ENCODE data around the gene HYAL2.

The HYAL2 gene

DNA sequence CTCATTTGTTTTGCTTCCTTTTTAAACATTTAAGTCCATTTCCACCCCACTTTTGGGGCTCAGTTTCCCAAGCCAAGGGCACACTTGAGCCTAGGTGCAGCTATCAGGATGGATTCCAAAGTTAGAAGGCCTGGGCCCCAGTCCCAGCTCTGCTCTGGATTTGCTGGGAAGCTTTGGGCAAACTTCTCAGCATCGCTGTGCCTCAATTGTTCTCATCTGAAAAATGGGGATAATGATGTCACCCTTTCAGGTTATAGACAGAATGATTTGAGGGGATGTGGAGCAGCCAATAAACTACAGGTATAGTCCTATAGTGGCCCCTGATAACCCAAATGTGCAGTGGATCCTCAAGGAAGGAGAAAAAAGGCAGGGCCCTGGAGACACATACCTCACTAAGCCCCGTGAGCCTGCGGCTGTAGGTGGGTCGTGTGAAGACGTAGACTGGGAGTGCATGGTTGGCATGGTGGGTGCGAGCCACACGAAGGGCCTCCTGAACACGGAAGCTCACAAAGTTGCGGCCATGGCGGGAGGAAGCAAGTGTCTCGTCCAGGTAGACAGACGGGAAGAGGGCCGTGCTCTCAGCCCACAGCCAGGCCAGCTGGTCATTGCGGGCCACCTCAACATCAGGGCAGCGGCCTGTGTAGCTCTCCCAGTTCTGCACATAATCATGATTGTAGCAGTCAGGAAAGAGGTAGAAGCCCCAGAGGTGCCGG, 3.2 kb downstream of the HYAL2 start:
- H3K4me2 ChIP-seq (ENCODE audit: low read depth, low read length, poor library complexity, severe bottlenecking) = no peak overlapping the region
- H3K79me2 ChIP-seq (ENCODE audit: insufficient read depth, low read length) = no peaks in the 10 kb centered on the region
- no peak overlapping the region for H3K9ac ChIP-seq (ENCODE audit: low read length)
- no peaks in the 10 kb centered on the region for H4K20me1 ChIP-seq (ENCODE audit: low read depth, low read length)
- no peaks in the 10 kb centered on the region for H3K9me2 ChIP-seq (replicated peaks; ENCODE audit: insufficient read depth, low read length)
- no peak overlapping the region for H2AFZ ChIP-seq (ENCODE audit: low read depth, low read length, severe bottlenecking)
- H3K9me3 ChIP-seq (ENCODE audit: insufficient read depth, low read length) = no peaks in the 10 kb centered on the region
- H3K4me3 ChIP-seq (ENCODE audit: insufficient read depth, low read length, poor library complexity, severe bottlenecking) = no peak overlapping the region
- H3K27ac ChIP-seq (ENCODE audit: low read depth, low read length) = no peak overlapping the region
- H3K27me3 ChIP-seq (ENCODE audit: low read length) = no peaks in the 10 kb centered on the region
- H3F3A ChIP-seq (ENCODE audit: insufficient read depth) = no peaks in the 10 kb centered on the region
- H3K36me3 ChIP-seq (ENCODE audit: low read length) = no peaks in the 10 kb centered on the region
- TF ChIP-seq, protein P1, sequence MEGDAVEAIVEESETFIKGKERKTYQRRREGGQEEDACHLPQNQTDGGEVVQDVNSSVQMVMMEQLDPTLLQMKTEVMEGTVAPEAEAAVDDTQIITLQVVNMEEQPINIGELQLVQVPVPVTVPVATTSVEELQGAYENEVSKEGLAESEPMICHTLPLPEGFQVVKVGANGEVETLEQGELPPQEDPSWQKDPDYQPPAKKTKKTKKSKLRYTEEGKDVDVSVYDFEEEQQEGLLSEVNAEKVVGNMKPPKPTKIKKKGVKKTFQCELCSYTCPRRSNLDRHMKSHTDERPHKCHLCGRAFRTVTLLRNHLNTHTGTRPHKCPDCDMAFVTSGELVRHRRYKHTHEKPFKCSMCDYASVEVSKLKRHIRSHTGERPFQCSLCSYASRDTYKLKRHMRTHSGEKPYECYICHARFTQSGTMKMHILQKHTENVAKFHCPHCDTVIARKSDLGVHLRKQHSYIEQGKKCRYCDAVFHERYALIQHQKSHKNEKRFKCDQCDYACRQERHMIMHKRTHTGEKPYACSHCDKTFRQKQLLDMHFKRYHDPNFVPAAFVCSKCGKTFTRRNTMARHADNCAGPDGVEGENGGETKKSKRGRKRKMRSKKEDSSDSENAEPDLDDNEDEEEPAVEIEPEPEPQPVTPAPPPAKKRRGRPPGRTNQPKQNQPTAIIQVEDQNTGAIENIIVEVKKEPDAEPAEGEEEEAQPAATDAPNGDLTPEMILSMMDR (IDR thresholded peaks at IDR 0.05; ENCODE audit: insufficient read depth, low read length, poor library complexity, severe bottlenecking) = no peak
- TF ChIP-seq EZH2phosphoT487 (conservative IDR thresholded peaks at IDR 0.05; ENCODE audit: low read length) = no peak

DNA sequence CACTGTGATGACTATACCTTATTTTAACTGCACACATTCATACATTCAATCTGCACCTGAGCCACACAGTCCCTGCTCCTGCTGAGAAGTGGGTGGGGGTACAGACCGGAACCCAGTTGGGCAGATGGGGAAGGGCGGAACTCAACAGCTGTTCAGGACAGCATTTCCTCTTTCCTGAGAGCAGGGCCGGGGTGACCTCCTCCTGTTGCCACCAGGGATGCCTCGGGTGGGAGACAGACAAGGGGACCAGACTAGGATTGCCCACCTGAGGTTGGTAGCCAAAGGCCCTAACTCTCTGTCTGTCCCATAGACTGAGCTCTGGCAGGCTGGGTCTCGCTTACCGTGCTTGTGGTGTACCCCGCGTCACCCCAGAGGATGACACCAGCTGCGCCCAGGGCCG, 3.9 kb downstream of the HYAL2 start:
- Histone ChIP-seq H3K79me2 (ENCODE audit: insufficient read depth, low read length) (no peaks in the 10 kb centered on the region), H3K36me3 (ENCODE audit: low read length) (no peaks in the 10 kb centered on the region), H3K9me3 (ENCODE audit: insufficient read depth, low read length) (no peaks in the 10 kb centered on the region), H2AFZ (ENCODE audit: low read depth, low read length, severe bottlenecking) (no peak overlapping the region), H3K27ac (ENCODE audit: low read depth, low read length) (no peak overlapping the region), H3K9me2 (replicated peaks; ENCODE audit: insufficient read depth, low read length) (no peaks in the 10 kb centered on the region), H3K4me3 (ENCODE audit: insufficient read depth, low read length, poor library complexity, severe bottlenecking) (no peak overlapping the region), H3K27me3 (ENCODE audit: low read length) (no peaks in the 10 kb centered on the region), H3K4me2 (ENCODE audit: low read depth, low read length, poor library complexity, severe bottlenecking) (no peak overlapping the region), H3K9ac (ENCODE audit: low read length) (no peak overlapping the region), H4K20me1 (ENCODE audit: low read depth, low read length) (no peaks in the 10 kb centered on the region), H3F3A (ENCODE audit: insufficient read depth) (0 out of 2 replicates have a peak, but pooled peaks cover 3% of the 10 kb centered on the region)
- no peak for TF ChIP-seq EZH2phosphoT487 (conservative IDR thresholded peaks at IDR 0.05; ENCODE audit: low read length)
- TF ChIP-seq, protein P1 (IDR thresholded peaks at IDR 0.05; ENCODE audit: insufficient read depth, low read length, poor library complexity, severe bottlenecking) = no peak

DNA sequence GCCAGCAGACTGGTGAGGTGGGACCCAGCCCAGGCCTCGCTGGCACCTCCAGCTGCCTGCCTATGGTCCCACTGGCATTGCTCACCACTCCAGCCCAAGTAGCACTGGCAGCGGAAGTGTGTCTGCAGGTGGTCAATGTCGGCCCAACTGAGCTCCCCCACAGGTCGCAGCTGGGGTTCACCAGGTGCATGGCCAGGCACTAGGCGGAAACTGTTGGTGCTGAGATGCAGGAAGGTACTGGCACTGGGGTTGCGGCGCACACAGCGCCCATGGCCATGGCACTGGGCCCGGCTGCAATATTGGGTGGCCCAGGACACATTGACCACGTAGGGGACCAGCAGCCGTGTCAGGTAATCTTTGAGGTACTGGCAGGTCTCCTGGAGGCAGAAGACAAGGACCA, 4.4 kb downstream of the HYAL2 start:
- H3K9ac ChIP-seq (ENCODE audit: low read length) = no peak overlapping the region
- no peak overlapping the region for H3K4me2 ChIP-seq (ENCODE audit: low read depth, low read length, poor library complexity, severe bottlenecking)
- TF ChIP-seq, protein P1 (IDR thresholded peaks at IDR 0.05; ENCODE audit: insufficient read depth, low read length, poor library complexity, severe bottlenecking) = no peak
- no peak for TF ChIP-seq EZH2phosphoT487 (conservative IDR thresholded peaks at IDR 0.05; ENCODE audit: low read length)

More for the DNA sequence above, 4.4 kb downstream of the HYAL2 start:
- no peak overlapping the region for H3K27ac ChIP-seq (ENCODE audit: low read depth, low read length)
- no peaks in the 10 kb centered on the region for H3K79me2 ChIP-seq (ENCODE audit: insufficient read depth, low read length)
- no peaks in the 10 kb centered on the region for H3K9me3 ChIP-seq (ENCODE audit: insufficient read depth, low read length)
- H3K4me3 ChIP-seq (ENCODE audit: insufficient read depth, low read length, poor library complexity, severe bottlenecking) = no peak overlapping the region
- H3K36me3 ChIP-seq (ENCODE audit: low read length) = no peaks in the 10 kb centered on the region
- no peaks in the 10 kb centered on the region for H3K27me3 ChIP-seq (ENCODE audit: low read length)
- H3F3A ChIP-seq (ENCODE audit: insufficient read depth) = 0 out of 2 replicates have a peak, but pooled peaks cover 3% of the 10 kb centered on the region
- H4K20me1 ChIP-seq (ENCODE audit: low read depth, low read length) = no peaks in the 10 kb centered on the region
- H3K9me2 ChIP-seq (replicated peaks; ENCODE audit: insufficient read depth, low read length) = no peaks in the 10 kb centered on the region
- no peak overlapping the region for H2AFZ ChIP-seq (ENCODE audit: low read depth, low read length, severe bottlenecking)
